K562 (cell line): ENCODE measurements around the gene PTGER3. TPM values are rescaled to one million over a fixed set of nuclear protein-coding genes. Genes with fewer than 3 reads are reported as not detected.

Experiments
- ATAC-seq: fragments of 200-7000 bp; cut with Tn5 transposase; 3 replicates; pipeline ENCODE4 v1.9.1; 2020; ENCODE audit warnings: moderate library complexity
- BruUV-seq: library from RNA; stranded (reverse); fragments of 400-500 nt; replicated peaks from 2 replicates; lab custom pipeline; 2021; lab: Mats Ljungman, UMichigan
- CTCF ChIA-PET: fragments of 300-600 bp; formaldehyde crosslinking; extraction: SDS; loops from one replicate; lab custom pipeline; 2021; ENCODE audit warnings: low intra/inter-chr PET ratio; lab: Yijun Ruan, JAX
- POLR2A ChIA-PET: fragments of 300-600, 350-650 bp; sonication (Branson Sonifier 250); formaldehyde crosslinking; extraction: SDS; loops from one replicate; lab custom pipeline; 2021; ENCODE audit warnings: antibody characterized with exemption, inconsistent platforms; lab: Yijun Ruan, JAX
- DNase-seq, 4 experiments: peaks; one replicate each; pipeline versions ENCODE4 v3.0.0 to v3.0.0-alpha.2; 2011 to 2018; ENCODE audit warnings: low spot score in 3 of 4, mixed read lengths in 3 of 4; ENCODE audit errors: extremely low read depth in 1 of 4
- FAIRE-seq: peaks from 2 replicates; lab custom pipeline; 2011; peaks lifted over from hg19 to GRCh38; lab: Jason Lieb, UNC
- H2AFZ ChIP-seq: 2 replicates; pipeline ENCODE4 v1.6.0; 2011; ENCODE audit warnings: low read depth, low read length, control low read depth, inconsistent platforms
- H3K27ac ChIP-seq: fragments of 200-600 bp; 3 replicates; pipeline ENCODE4 v1.8.0; 2011; ENCODE audit warnings: low read depth, mild to moderate bottlenecking, control low read depth, inconsistent platforms, low read length, moderate library complexity, mixed read lengths; ENCODE audit errors: extremely low read depth
- H3K27me3 ChIP-seq, 2 experiments: fragments of 300-600 bp in 1 of 2; 2 replicates in 1 of 2; 3 replicates in 1 of 2; pipeline versions ENCODE4 v1.6.0 to v1.8.0; 2011; ENCODE audit warnings: inconsistent platforms in 2 of 2, low read length in 2 of 2, mild to moderate bottlenecking in 1 of 2, mixed read lengths in 1 of 2, moderate library complexity in 1 of 2; ENCODE audit not compliant: control insufficient read depth in 2 of 2, insufficient read depth in 2 of 2
- H3K36me3 ChIP-seq: fragments of 300-600 bp; 3 replicates; pipeline ENCODE4 v1.8.0; 2011; ENCODE audit warnings: mild to moderate bottlenecking, low read length, inconsistent platforms; ENCODE audit not compliant: control insufficient read depth, insufficient read depth
- H3K4me1 ChIP-seq, 2 experiments: fragments of 200-600 bp in 1 of 2; replicated peaks in 1 of 2; 2 replicates in 1 of 2; 3 replicates in 1 of 2; pipeline versions ENCODE4 v1.5.1 to v1.8.0; 2011; ENCODE audit warnings: inconsistent platforms in 2 of 2, low read length in 2 of 2, mild to moderate bottlenecking in 1 of 2, mixed read lengths in 1 of 2, moderate library complexity in 1 of 2; ENCODE audit not compliant: control insufficient read depth in 2 of 2, insufficient read depth in 2 of 2
- H3K4me2 ChIP-seq: 2 replicates; pipeline ENCODE4 v1.6.1; 2011; ENCODE audit warnings: low read length, control low read depth, inconsistent platforms, mixed read lengths; ENCODE audit not compliant: insufficient read depth
- H3K4me3 ChIP-seq: fragments of 200-600 bp; sonication (generic), shearing (Covaris generic); 2 replicates; pipeline ENCODE4 v1.5.1; 2016; ENCODE audit warnings: control low read depth, inconsistent platforms
- H3K79me2 ChIP-seq: fragments of 200-600 bp; 3 replicates; pipeline ENCODE4 v1.8.0; 2011; ENCODE audit warnings: low read length, inconsistent platforms; ENCODE audit not compliant: control insufficient read depth, insufficient read depth
- H3K9ac ChIP-seq, 2 experiments: 2 replicates each; pipeline versions ENCODE4 v1.6.0 to v1.6.1; 2011; ENCODE audit warnings: low read depth in 2 of 2, low read length in 2 of 2, control low read depth in 1 of 2, inconsistent platforms in 1 of 2, mild to moderate bottlenecking in 1 of 2, mixed read lengths in 1 of 2; ENCODE audit not compliant: insufficient read depth in 1 of 2
- H3K9me1 ChIP-seq: one replicate; pipeline ENCODE4 v1.6.0; 2011; ENCODE audit warnings: inconsistent platforms, mild to moderate bottlenecking, low read length, moderate library complexity; ENCODE audit not compliant: control insufficient read depth, insufficient read depth
- H3K9me3 ChIP-seq: replicated peaks from 2 replicates; pipeline ENCODE4 v1.5.1; 2011; ENCODE audit warnings: low read depth, low read length, inconsistent platforms; ENCODE audit not compliant: control insufficient read depth, insufficient read depth
- H4K20me1 ChIP-seq: replicated peaks from 2 replicates; pipeline ENCODE4 v1.6.1; 2011; ENCODE audit warnings: low read length, inconsistent platforms, mixed read lengths; ENCODE audit not compliant: control insufficient read depth, insufficient read depth
- ARNT ChIP-seq, 2 experiments: fragments of 450-650 bp; IDR thresholded peaks; 2 replicates each; pipeline ENCODE4 v1.6.1; 2016; ENCODE audit warnings: mild to moderate bottlenecking in 1 of 2
- ETS2 ChIP-seq: IDR thresholded peaks from 2 replicates; pipeline ENCODE4 v1.6.1; 2016; ENCODE audit warnings: borderline replicate concordance, missing genetic modification characterization, mild to moderate bottlenecking, moderate library complexity, missing compliant biosample characterization; ENCODE audit not compliant: poor library complexity, severe bottlenecking
- ETV1 ChIP-seq: fragments of 450-650 bp; conservative IDR thresholded peaks from 2 replicates; pipeline ENCODE4 v1.6.1; 2016; ENCODE audit warnings: missing genetic modification characterization, control low read depth, low read depth, missing compliant biosample characterization
- HNRNPLL ChIP-seq: fragments of 200-400 bp; formaldehyde crosslinking; IDR thresholded peaks from 2 replicates; pipeline ENCODE4 v1.6.1; 2017; ENCODE audit warnings: low read length, low read depth, mild to moderate bottlenecking; ENCODE audit not compliant: poor library complexity, severe bottlenecking
- HNRNPUL1 ChIP-seq: fragments of 200-400 bp; formaldehyde crosslinking; IDR thresholded peaks from 2 replicates; pipeline ENCODE4 v1.6.1; 2017; ENCODE audit warnings: low read length
- HSF4 ChIP-seq: fragments of 250-450 bp; sonication (Bioruptor Pico); IDR thresholded peaks from 2 replicates; pipeline ENCODE4 v2.1.2; 2022; ENCODE audit warnings: mild to moderate bottlenecking, moderate library complexity, borderline replicate concordance
- LEF1 ChIP-seq: fragments of 450-650 bp; IDR thresholded peaks from 2 replicates; pipeline ENCODE4 v1.6.1; 2016; ENCODE audit warnings: mild to moderate bottlenecking
- RBBP5 ChIP-seq: fragments of 200-600 bp; sonication (generic); IDR thresholded peaks from 2 replicates; pipeline ENCODE4 v1.6.1; 2012; ENCODE audit warnings: borderline replicate concordance, mild to moderate bottlenecking, low read length, control low read depth, inconsistent platforms; ENCODE audit not compliant: insufficient read depth, poor library complexity, severe bottlenecking
- SOX6 ChIP-seq: fragments of 450-650 bp; IDR thresholded peaks from 2 replicates; pipeline ENCODE4 v1.6.1; 2014; ENCODE audit warnings: mild to moderate bottlenecking
- TCF7L2 ChIP-seq: fragments of 150-350 bp; IDR thresholded peaks from 2 replicates; pipeline ENCODE4 v1.6.1; 2016; ENCODE audit warnings: low read depth, mild to moderate bottlenecking, low read length, moderate library complexity
- TEAD4 ChIP-seq, 2 experiments: sonication (generic) in 1 of 2; formaldehyde crosslinking in 1 of 2; IDR thresholded peaks; 2 replicates each; pipeline versions ENCODE4 v1.6.1 to v1.8.0; 2012 to 2022; ENCODE audit warnings: borderline replicate concordance in 1 of 2, inconsistent platforms in 1 of 2, low read length in 1 of 2, mild to moderate bottlenecking in 1 of 2, missing genetic modification reagents in 1 of 2
- U2AF2 ChIP-seq: fragments of 200-400 bp; formaldehyde crosslinking; optimal IDR thresholded peaks from 2 replicates; pipeline ENCODE3; 2017; ENCODE audit warnings: low read depth, mild to moderate bottlenecking, low read length
- ZHX1 ChIP-seq: fragments of 150-350 bp; conservative IDR thresholded peaks from 2 replicates; pipeline ENCODE4 v1.6.1; 2014; ENCODE audit warnings: low read length
- ZNF165 ChIP-seq: fragments of 250-450 bp; sonication (Bioruptor Pico); IDR thresholded peaks from 2 replicates; pipeline ENCODE4 v1.4.0; 2020; ENCODE audit warnings: borderline replicate concordance
- ZNF197 ChIP-seq: fragments of 200-800 bp; sonication (Bioruptor generic); IDR thresholded peaks from 2 replicates; pipeline ENCODE4 v1.6.1; 2016; ENCODE audit warnings: low read depth, missing genetic modification characterization, missing compliant biosample characterization
- ZNF212 ChIP-seq: fragments of 450-650 bp; formaldehyde crosslinking; IDR thresholded peaks from 2 replicates; pipeline ENCODE4 v1.4.0; 2020; ENCODE audit warnings: mild to moderate bottlenecking
- ZNF263 ChIP-seq: sonication (generic); formaldehyde crosslinking; IDR thresholded peaks from 2 replicates; pipeline ENCODE4 v1.8.0; 2022; ENCODE audit warnings: mild to moderate bottlenecking, missing genetic modification reagents, borderline replicate concordance
- ZNF324 ChIP-seq: fragments of 250-450 bp; sonication (Bioruptor Pico); IDR thresholded peaks from 2 replicates; pipeline ENCODE4 v1.4.0; 2020; ENCODE audit warnings: mild to moderate bottlenecking
- WGBS: fragments of 100-300 bp; shearing (Covaris generic); methylation state at CpG from one replicate; pipeline ENCODE4 v1.1.6; 2016; ENCODE audit warnings: low coverage, mixed read lengths; ENCODE audit not compliant: insufficient coverage; ENCODE audit errors: missing lambda C conversion rate; 5-methylcytosine and 5-hydroxymethylcytosine counted together
- in situ Hi-C: fragments of 300-500 bp; cut with MboI; formaldehyde crosslinking; loops from 4 replicates; pipeline ENCODE4 v1.15.0; 2018; ENCODE audit warnings: inconsistent platforms, mixed read lengths
- intact Hi-C: fragments of 100-400 bp; cut with micrococcal nuclease; formaldehyde crosslinking; loops from 2 replicates; pipeline ENCODE4 v1.14.2; 2022
- polyA plus RNA-seq, 8 experiments: library from polyadenylated mRNA; depleted of rRNA in 4 of 8; stranded (reverse) in 5 of 8; unstranded in 3 of 8; fragments of >200 nt; fragmentation: Nextera tagmentation in 2 of 8; fragmentation: Illumina TruSeq in 1 of 8; extraction: Ambion mirVana in 2 of 8; extraction: Trizol in 1 of 8; gene quantifications; 2 replicates each; pipeline versions ENCODE4 v1.2.1 to v1.2.3, GENCODE V29; 2011 to 2014; ENCODE audit warnings: inconsistent platforms in 1 of 8, missing spikeins in 1 of 8
- total RNA-seq, 7 experiments: library from RNA; depleted of rRNA in 6 of 7; stranded (reverse); fragments of >200 nt in 6 of 7; fragmentation: Illumina TruSeq in 2 of 7; extraction: Trizol in 2 of 7; gene quantifications; 2 replicates each; pipeline versions ENCODE4 v1.2.1 to v1.2.3, GENCODE V29; 2011 to 2021; ENCODE audit warnings: low replicate concordance in 1 of 7

The PTGER3 gene
- total and polyA plus RNA-seq, 9 of the 15 experiments (the other 6 are each of a cell fraction or from before 2014, with no cell fraction given) = 3.8 to 28.5 (median 14.2) TPM

GRCh38 chr1:70945676-70946075 lies 101.9 kb downstream of the PTGER3 start:
- Histone ChIP-seq H3K27me3 (no peaks in the 10 kb centered on the region), H3K4me3 (no peak overlapping the region), H3K4me1 (no peaks in the 10 kb centered on the region), H2AFZ (no peak overlapping the region), H3K27ac (no peak overlapping the region), H3K79me2 (no peaks in the 10 kb centered on the region), H4K20me1 (no peaks in the 10 kb centered on the region), H3K36me3 (no peaks in the 10 kb centered on the region), H3K4me2 (no peak overlapping the region), H3K9me3 (no peaks in the 10 kb centered on the region; the same call in 1 of the 2 replicates), H3K9me1 (no peaks in the 10 kb centered on the region), H3K9ac (no peak overlapping the region)
- ChIA-PET CTCF (no interaction called here), POLR2A (no interaction called here)
- DNase-seq (no peak), FAIRE-seq (no peak), ATAC-seq (no peak)
- in situ Hi-C loops (no loop called here), intact Hi-C loops (no loop called here)
- no peak for TF ChIP-seq TEAD4 (IDR thresholded peaks at IDR 0.05; ENCODE audit: low read length)
- no peak for TF ChIP-seq TEAD4 (CRISPR knock-in tag; IDR thresholded peaks at IDR 0.05; ENCODE audit: borderline replicate concordance)
- TF ChIP-seq ETS2 = no peak
- no peak for TF ChIP-seq LEF1
- TF ChIP-seq ARNT (IDR thresholded peaks at IDR 0.05) = no peak
- TF ChIP-seq ZNF197 (CRISPR knock-in tag) = no peak
- TF ChIP-seq ZHX1 = no peak
- no peak for TF ChIP-seq TCF7L2
- TF ChIP-seq ETV1 (tag) = no peak
- TF ChIP-seq HNRNPLL = no peak
- no peak for TF ChIP-seq HNRNPUL1
- TF ChIP-seq HSF4 (CRISPR knock-in tag) = no peak
- TF ChIP-seq ZNF263 (CRISPR knock-in tag) = no peak
- TF ChIP-seq ZNF324 (CRISPR knock-in tag) = no peak
- no peak for TF ChIP-seq ZNF165 (CRISPR knock-in tag)
- no peak for TF ChIP-seq ZNF212
- no peak for TF ChIP-seq RBBP5
- no peak for TF ChIP-seq SOX6
- TF ChIP-seq U2AF2 = no peak
- WGBS = 37% methylated on average over 2 of the region's 2 CpGs
- BruUV-seq = no TSS peak
